Skin of body (tissue), 2 donors: Measurements from ENCODE around the gene PLEKHA7. TPM values are rescaled to one million over a fixed set of nuclear protein-coding genes. Genes with fewer than 3 reads are reported as not detected.
A peak's percentile ranks its signal among the peaks of the same experiment; 100 is the strongest.
"Not testable (repeated sequence)": the region's sequence is repeated elsewhere in the genome, so short reads cannot be mapped to it uniquely, and the experiment has no call there.

ENCODE experiments used
- DNase-seq: peaks from one replicate; lab custom pipeline; 2025; lab: John Stamatoyannopoulos, UW
- total RNA-seq: library from RNA; depleted of rRNA; stranded (reverse); fragments of >200 nt; gene quantifications from one replicate; pipeline ENCODE4 v1.2.3, GENCODE V29; 2014

PLEKHA7 gene
- total RNA-seq, 1 donor from 2014 or later: 19.9 TPM

GRCh38 chr11:16911658-16912057, 102.6 kb downstream of the PLEKHA7 start:
- no peak for DNase-seq

GRCh38 chr11:16911186-16911585, 103.0 kb downstream of the PLEKHA7 start:
- DNase-seq: no peak

- no peak for DNase-seq
Measured at GRCh38 chr11:16909359-16910035, 104.7 kb downstream of the PLEKHA7 start.

- no peak for DNase-seq
Measured at GRCh38 chr11:16905375-16905774, 108.8 kb downstream of the PLEKHA7 start.

GRCh38 chr11:16904761-16905160, 109.5 kb downstream of the PLEKHA7 start:
- not testable (repeated sequence) for DNase-seq

GRCh38 chr11:16902781-16903378, 111.3 kb downstream of the PLEKHA7 start:
- DNase-seq: no peak

GRCh38 chr11:16902182-16902581, 112.0 kb downstream of the PLEKHA7 start:
- no peak for DNase-seq

GRCh38 chr11:16900491-16900890, 113.7 kb downstream of the PLEKHA7 start:
- no peak for DNase-seq

- no peak for DNase-seq
Measured at GRCh38 chr11:16899708-16900303, 114.4 kb downstream of the PLEKHA7 start.

- no peak for DNase-seq
Measured at GRCh38 chr11:16898274-16898985, 115.8 kb downstream of the PLEKHA7 start.

- peak; percentile 56 for DNase-seq
Measured at GRCh38 chr11:16897470-16898061, 116.6 kb downstream of the PLEKHA7 start.

GRCh38 chr11:16896729-16897469, 117.3 kb downstream of the PLEKHA7 start:
- DNase-seq: no peak

GRCh38 chr11:16895306-16895705, 118.9 kb downstream of the PLEKHA7 start:
- DNase-seq: no peak

- DNase-seq: no peak
Measured at GRCh38 chr11:16893456-16894066, 120.7 kb downstream of the PLEKHA7 start.

GRCh38 chr11:16891964-16892363, 122.2 kb downstream of the PLEKHA7 start:
- peak; percentile 67 for DNase-seq

GRCh38 chr11:16891165-16891564, 123.0 kb downstream of the PLEKHA7 start:
- DNase-seq: no peak

GRCh38 chr11:16890442-16890841, 123.8 kb downstream of the PLEKHA7 start:
- no peak for DNase-seq

- DNase-seq: no peak
Measured at GRCh38 chr11:16889905-16890304, 124.3 kb downstream of the PLEKHA7 start.

GRCh38 chr11:16889010-16889409, 125.2 kb downstream of the PLEKHA7 start:
- not testable (repeated sequence) for DNase-seq

GRCh38 chr11:16887887-16888286, 126.3 kb downstream of the PLEKHA7 start:
- not testable (repeated sequence) for DNase-seq

GRCh38 chr11:16883174-16883573, 131.0 kb downstream of the PLEKHA7 start:
- DNase-seq: no peak
